Tibial artery (tissue), 4 donors: ENCODE measurements around the gene NSUN4.

Source experiments
- DNase-seq, 2 donors: peaks; one replicate each; pipeline ENCODE4 v3.0.0-alpha.2; 2019
- H3K27ac ChIP-seq, 2 donors: fragments of 200-600 bp; sonication (generic) in 1 of 2; 1 replicate in 1 of 2; 2 replicates in 1 of 2; pipeline ENCODE4 v1.5.1; 2018 to 2019; ENCODE audit warnings: mild to moderate bottlenecking in 1 of 2
- H3K27me3 ChIP-seq, 2 donors: fragments of 200-600 bp; sonication (generic) in 1 of 2; one replicate each; pipeline versions ENCODE4 v1.5.1 to v1.6.0; 2016 to 2019
- H3K36me3 ChIP-seq, 3 donors: fragments of 200-600 bp; sonication (generic) in 2 of 3; one replicate each; pipeline ENCODE4 v1.5.1; 2016 to 2019; ENCODE audit warnings: mild to moderate bottlenecking in 2 of 3
- H3K4me1 ChIP-seq, 4 donors: fragments of 200-600 bp; sonication (generic) in 2 of 4; 1 replicate in 3 of 4; 2 replicates in 1 of 4; pipeline ENCODE4 v1.5.1; 2016 to 2019
- H3K4me3 ChIP-seq, 2 donors: fragments of 200-600 bp; sonication (generic) in 1 of 2; 1 replicate in 1 of 2; 2 replicates in 1 of 2; pipeline ENCODE4 v1.5.1; 2018 to 2019; ENCODE audit warnings: mild to moderate bottlenecking in 2 of 2
- H3K9me3 ChIP-seq, 3 donors: fragments of 200-600 bp; sonication (generic) in 1 of 3; one replicate each; pipeline ENCODE4 v1.5.1; 2016 to 2019
- intact Hi-C: fragments of 100-400 bp; cut with DNase I; formaldehyde crosslinking; loops from one replicate; pipeline ENCODE4 v1.15.0; 2023; ENCODE audit warnings: low total_unique reads
- TF ChIP-seq, protein P1 (sequence below), 2 experiments: fragments of 200-600 bp in 1 of 2; fragments of 450-650 bp in 1 of 2; IDR thresholded peaks; one replicate each; pipeline ENCODE4 v1.5.1; 2017 to 2019; ENCODE audit warnings: antibody characterized with exemption in 2 of 2, mild to moderate bottlenecking in 1 of 2, moderate library complexity in 1 of 2

Gene NSUN4

DNA sequence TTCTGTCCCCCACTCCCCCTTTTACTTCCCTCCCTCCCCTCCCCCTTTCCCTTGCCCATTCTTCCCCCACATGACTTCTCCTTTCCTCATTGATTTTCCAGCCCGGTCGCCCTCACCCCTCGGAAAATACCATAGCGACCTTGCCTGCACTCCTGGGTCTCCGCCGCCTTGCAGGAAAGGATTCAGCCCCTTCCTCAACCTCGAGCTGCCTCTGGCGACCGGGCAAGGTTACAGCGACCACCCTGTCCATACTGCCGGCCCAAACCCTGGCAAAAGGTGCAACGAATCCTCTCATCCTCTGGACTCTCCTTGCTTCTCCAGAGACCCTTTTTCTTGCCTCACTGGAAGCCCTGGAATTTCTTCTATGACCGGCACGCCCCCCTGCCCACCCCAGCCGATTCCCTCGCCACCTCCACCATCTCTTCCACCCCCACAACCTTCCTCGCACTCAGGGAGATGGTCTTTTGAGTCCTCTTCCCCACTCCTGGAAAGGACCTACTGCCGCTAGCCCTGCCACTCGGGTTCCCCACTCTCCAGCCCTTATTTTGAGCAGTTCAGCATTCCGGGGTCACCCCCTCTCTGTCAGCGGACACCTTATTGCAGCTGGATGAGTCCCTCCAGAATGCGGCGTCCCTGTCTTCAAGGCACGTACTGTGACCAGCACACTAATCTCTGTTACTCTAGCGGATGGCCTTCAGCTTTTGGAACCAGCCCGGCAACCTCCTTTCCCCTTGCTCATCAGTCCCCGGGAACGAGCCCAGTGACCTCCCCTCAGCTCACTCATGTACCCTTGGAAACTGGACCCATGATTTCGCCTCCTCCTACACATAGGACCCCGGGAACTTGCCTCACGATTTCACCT, 846 bp downstream of the NSUN4 start:
- intact Hi-C loops: loop anchor here (2.0 to 10.0 kb wide), 2 partner anchors 37 to 97 kb away; partner anchors contain the start of gene RAD54L
- DNase-seq: no peak
- TF ChIP-seq, protein P1, sequence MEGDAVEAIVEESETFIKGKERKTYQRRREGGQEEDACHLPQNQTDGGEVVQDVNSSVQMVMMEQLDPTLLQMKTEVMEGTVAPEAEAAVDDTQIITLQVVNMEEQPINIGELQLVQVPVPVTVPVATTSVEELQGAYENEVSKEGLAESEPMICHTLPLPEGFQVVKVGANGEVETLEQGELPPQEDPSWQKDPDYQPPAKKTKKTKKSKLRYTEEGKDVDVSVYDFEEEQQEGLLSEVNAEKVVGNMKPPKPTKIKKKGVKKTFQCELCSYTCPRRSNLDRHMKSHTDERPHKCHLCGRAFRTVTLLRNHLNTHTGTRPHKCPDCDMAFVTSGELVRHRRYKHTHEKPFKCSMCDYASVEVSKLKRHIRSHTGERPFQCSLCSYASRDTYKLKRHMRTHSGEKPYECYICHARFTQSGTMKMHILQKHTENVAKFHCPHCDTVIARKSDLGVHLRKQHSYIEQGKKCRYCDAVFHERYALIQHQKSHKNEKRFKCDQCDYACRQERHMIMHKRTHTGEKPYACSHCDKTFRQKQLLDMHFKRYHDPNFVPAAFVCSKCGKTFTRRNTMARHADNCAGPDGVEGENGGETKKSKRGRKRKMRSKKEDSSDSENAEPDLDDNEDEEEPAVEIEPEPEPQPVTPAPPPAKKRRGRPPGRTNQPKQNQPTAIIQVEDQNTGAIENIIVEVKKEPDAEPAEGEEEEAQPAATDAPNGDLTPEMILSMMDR (IDR thresholded peaks at IDR 0.05): no peak
- Histone ChIP-seq H3K4me3 (peak overlapping the region; percentile 59 to 82), H3K27ac (peak overlapping the region; percentile 88 to 97), H3K9me3 (no peaks in the 10 kb centered on the region), H3K27me3 (no peaks in the 10 kb centered on the region), H3K36me3 (peaks cover 17 to 48% (median 27%) of the 10 kb centered on the region in 3 donors), H3K4me1 (peaks cover 0 to 24% (median 20%) of the 10 kb centered on the region in 4 donors)

GRCh38 chr1:46342084-46342656, 1.6 kb downstream of the NSUN4 start:
- H3K27ac ChIP-seq: peak overlapping the region; percentile 88 to 97
- no peak for DNase-seq
- no peak overlapping the region for H3K4me3 ChIP-seq
- intact Hi-C loops: loop anchor here (2.0 to 10.0 kb wide), 2 partner anchors 37 to 97 kb away; partner anchors contain the start of gene RAD54L
- TF ChIP-seq, protein P1 (IDR thresholded peaks at IDR 0.05): no peak
- H3K27me3 ChIP-seq: no peaks in the 10 kb centered on the region
- H3K36me3 ChIP-seq: peaks cover 23 to 56% (median 34%) of the 10 kb centered on the region in 3 donors
- H3K9me3 ChIP-seq: no peaks in the 10 kb centered on the region
- peaks cover 0 to 24% (median 20%) of the 10 kb centered on the region in 4 donors for H3K4me1 ChIP-seq

- Histone ChIP-seq H3K27ac (peak overlapping the region; percentile 7 to 88), H3K27me3 (no peaks in the 10 kb centered on the region), H3K4me3 (no peak overlapping the region), H3K4me1 (peaks cover 0 to 24% (median 20%) of the 10 kb centered on the region in 4 donors), H3K9me3 (no peaks in the 10 kb centered on the region), H3K36me3 (peaks cover 23 to 61% (median 40%) of the 10 kb centered on the region in 3 donors)
- DNase-seq: no peak
- intact Hi-C loops: loop anchor here (2.0 to 10.0 kb wide), 2 partner anchors 38 to 98 kb away; partner anchors contain the start of gene RAD54L
- TF ChIP-seq, protein P1 (IDR thresholded peaks at IDR 0.05): no peak
Observed at GRCh38 chr1:46342677-46343350, 2.2 kb downstream of the NSUN4 start.

- Histone ChIP-seq H3K4me1 (peaks cover 0 to 24% (median 20%) of the 10 kb centered on the region in 4 donors), H3K36me3 (peaks cover 23 to 66% (median 43%) of the 10 kb centered on the region in 3 donors), H3K27me3 (no peaks in the 10 kb centered on the region), H3K9me3 (no peaks in the 10 kb centered on the region), H3K27ac (peak overlapping the region; percentile 7 to 88), H3K4me3 (no peak overlapping the region)
- TF ChIP-seq, protein P1 (IDR thresholded peaks at IDR 0.05): no peak
- intact Hi-C loops: loop anchor here (2.0 to 10.0 kb wide), 2 partner anchors 39 to 99 kb away; partner anchors contain the start of gene RAD54L
- DNase-seq: no peak
Observed at GRCh38 chr1:46343351-46343695, 2.7 kb downstream of the NSUN4 start.

- TF ChIP-seq, protein P1 (IDR thresholded peaks at IDR 0.05): no peak
- intact Hi-C loops: loop anchor here (2.0 to 10.0 kb wide), 2 partner anchors 39 to 99 kb away; partner anchors contain the start of gene RAD54L
Observed at GRCh38 chr1:46343705-46344104, 3.1 kb downstream of the NSUN4 start.

More at GRCh38 chr1:46343705-46344104, 3.1 kb downstream of the NSUN4 start:
- DNase-seq: no peak
- peaks cover 23 to 67% (median 43%) of the 10 kb centered on the region in 3 donors for H3K36me3 ChIP-seq
- no peak overlapping the region for H3K4me3 ChIP-seq
- H3K27me3 ChIP-seq: no peaks in the 10 kb centered on the region
- H3K4me1 ChIP-seq: peaks cover 0 to 24% (median 20%) of the 10 kb centered on the region in 4 donors
- H3K27ac ChIP-seq: peak overlapping the region in 1 of 2 donors; percentile 88
- no peaks in the 10 kb centered on the region for H3K9me3 ChIP-seq
